ENCODE data around the gene SLC25A29. TPM values are rescaled to one million over a fixed set of nuclear protein-coding genes. Genes with fewer than 3 reads are reported as not detected.

Gene SLC25A29
- total RNA-seq, 1 donor from 2014 or later: 29.3 TPM

DNA sequence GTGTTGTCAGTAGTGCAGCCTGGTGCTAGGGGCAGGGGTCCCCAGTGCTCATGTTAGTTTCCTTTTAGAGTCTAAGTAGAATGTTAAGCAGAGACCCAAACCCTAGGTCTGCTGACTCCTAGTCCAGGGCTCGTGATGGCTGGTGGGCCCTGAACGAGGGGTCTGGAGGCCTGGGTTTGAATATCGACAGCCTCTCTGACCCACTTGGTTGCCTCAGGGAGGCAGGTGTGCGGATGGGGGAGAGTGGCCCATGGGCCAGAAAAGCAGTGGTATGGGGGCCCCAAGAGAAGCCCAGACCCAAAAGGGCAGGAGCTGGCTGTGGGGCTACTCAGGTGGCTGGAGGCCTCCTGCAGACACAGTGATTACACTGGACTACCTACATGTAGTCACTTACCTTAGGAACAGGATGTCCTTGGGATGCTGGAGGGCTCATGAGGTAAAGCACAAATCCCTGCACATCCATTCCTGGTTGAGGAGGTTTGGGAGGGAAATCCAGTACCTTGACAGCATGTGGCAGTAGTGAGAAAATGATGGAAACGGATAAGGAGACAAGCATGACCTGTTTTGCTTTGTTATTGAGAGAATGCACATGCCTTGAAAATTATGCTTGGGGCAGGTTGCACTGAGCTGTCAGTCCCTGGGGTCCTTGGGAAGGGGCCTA is 1.7 kb upstream of the SLC25A29 start:
- peak overlapping the region; percentile 5 for H3K27ac Mint-ChIP-seq (ENCODE audit: unreplicated experiment)
- DNase-seq (ENCODE audit: low spot score): no peak
- TF ChIP-seq, protein P1, sequence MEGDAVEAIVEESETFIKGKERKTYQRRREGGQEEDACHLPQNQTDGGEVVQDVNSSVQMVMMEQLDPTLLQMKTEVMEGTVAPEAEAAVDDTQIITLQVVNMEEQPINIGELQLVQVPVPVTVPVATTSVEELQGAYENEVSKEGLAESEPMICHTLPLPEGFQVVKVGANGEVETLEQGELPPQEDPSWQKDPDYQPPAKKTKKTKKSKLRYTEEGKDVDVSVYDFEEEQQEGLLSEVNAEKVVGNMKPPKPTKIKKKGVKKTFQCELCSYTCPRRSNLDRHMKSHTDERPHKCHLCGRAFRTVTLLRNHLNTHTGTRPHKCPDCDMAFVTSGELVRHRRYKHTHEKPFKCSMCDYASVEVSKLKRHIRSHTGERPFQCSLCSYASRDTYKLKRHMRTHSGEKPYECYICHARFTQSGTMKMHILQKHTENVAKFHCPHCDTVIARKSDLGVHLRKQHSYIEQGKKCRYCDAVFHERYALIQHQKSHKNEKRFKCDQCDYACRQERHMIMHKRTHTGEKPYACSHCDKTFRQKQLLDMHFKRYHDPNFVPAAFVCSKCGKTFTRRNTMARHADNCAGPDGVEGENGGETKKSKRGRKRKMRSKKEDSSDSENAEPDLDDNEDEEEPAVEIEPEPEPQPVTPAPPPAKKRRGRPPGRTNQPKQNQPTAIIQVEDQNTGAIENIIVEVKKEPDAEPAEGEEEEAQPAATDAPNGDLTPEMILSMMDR (IDR thresholded peaks at IDR 0.05): no peak
- H3K4me3 Mint-ChIP-seq (ENCODE audit: unreplicated experiment): peak overlapping the region; percentile 79
- H3K9me3 Mint-ChIP-seq (ENCODE audit: low read depth): no peaks in the 10 kb centered on the region
- peaks cover 41% of the 10 kb centered on the region for H3K4me1 Mint-ChIP-seq (ENCODE audit: low read depth)
- no peaks in the 10 kb centered on the region for H3K36me3 Mint-ChIP-seq (ENCODE audit: low read depth)
- no peaks in the 10 kb centered on the region for H3K27me3 Mint-ChIP-seq (ENCODE audit: low read depth)

GRCh38 chr14:100306998-100307765 is 938 bp upstream of the SLC25A29 start:
- no peaks in the 10 kb centered on the region for H3K27me3 Mint-ChIP-seq (ENCODE audit: low read depth)
- no peaks in the 10 kb centered on the region for H3K36me3 Mint-ChIP-seq (ENCODE audit: low read depth)
- H3K9me3 Mint-ChIP-seq (ENCODE audit: low read depth): no peaks in the 10 kb centered on the region
- TF ChIP-seq, protein P1 (IDR thresholded peaks at IDR 0.05): peak; percentile 34
- H3K27ac Mint-ChIP-seq (ENCODE audit: unreplicated experiment): peak overlapping the region; percentile 69
- H3K4me1 Mint-ChIP-seq (ENCODE audit: low read depth): peaks cover 42% of the 10 kb centered on the region
- DNase-seq (ENCODE audit: low spot score): no peak
- H3K4me3 Mint-ChIP-seq (ENCODE audit: unreplicated experiment): peak overlapping the region; percentile 79

- Mint-ChIP-seq H3K4me1 (ENCODE audit: low read depth) (peaks cover 42% of the 10 kb centered on the region), H3K36me3 (ENCODE audit: low read depth) (no peaks in the 10 kb centered on the region), H3K27me3 (ENCODE audit: low read depth) (no peaks in the 10 kb centered on the region), H3K9me3 (ENCODE audit: low read depth) (no peaks in the 10 kb centered on the region), H3K4me3 (ENCODE audit: unreplicated experiment) (peak overlapping the region; percentile 80), H3K27ac (ENCODE audit: unreplicated experiment) (peak overlapping the region; percentile 88)
- no peak for DNase-seq (ENCODE audit: low spot score)
- TF ChIP-seq, protein P1 (IDR thresholded peaks at IDR 0.05): no peak
Observed at GRCh38 chr14:100305324-100306100, 732 bp downstream of the SLC25A29 start.

GRCh38 chr14:100304825-100305323 is 1.4 kb downstream of the SLC25A29 start:
- TF ChIP-seq, protein P1 (IDR thresholded peaks at IDR 0.05): peak; percentile 27
- Mint-ChIP-seq H3K36me3 (ENCODE audit: low read depth) (no peaks in the 10 kb centered on the region), H3K9me3 (ENCODE audit: low read depth) (no peaks in the 10 kb centered on the region), H3K27ac (ENCODE audit: unreplicated experiment) (peak overlapping the region; percentile 88), H3K4me1 (ENCODE audit: low read depth) (peaks cover 42% of the 10 kb centered on the region), H3K27me3 (ENCODE audit: low read depth) (no peaks in the 10 kb centered on the region), H3K4me3 (ENCODE audit: unreplicated experiment) (peak overlapping the region; percentile 80)
- DNase-seq (ENCODE audit: low spot score): no peak

- no peaks in the 10 kb centered on the region for H3K9me3 Mint-ChIP-seq (ENCODE audit: low read depth)
- H3K36me3 Mint-ChIP-seq (ENCODE audit: low read depth): no peaks in the 10 kb centered on the region
- no peak overlapping the region for H3K27ac Mint-ChIP-seq (ENCODE audit: unreplicated experiment)
- no peak for DNase-seq (ENCODE audit: low spot score)
- H3K4me3 Mint-ChIP-seq (ENCODE audit: unreplicated experiment): no peak overlapping the region
- H3K4me1 Mint-ChIP-seq (ENCODE audit: low read depth): peaks cover 37% of the 10 kb centered on the region
- TF ChIP-seq, protein P1 (IDR thresholded peaks at IDR 0.05): no peak
- no peaks in the 10 kb centered on the region for H3K27me3 Mint-ChIP-seq (ENCODE audit: low read depth)
Observed at GRCh38 chr14:100303925-100304324, 2.3 kb downstream of the SLC25A29 start.

Data from chondrocyte (in vitro differentiated cells).